ENCODE data around the gene GMDS. TPM values are rescaled to one million over a fixed set of nuclear protein-coding genes. Genes with fewer than 3 reads are reported as not detected.

The GMDS gene
- total RNA-seq, 1 donor from 2014 or later = 105 TPM

DNA sequence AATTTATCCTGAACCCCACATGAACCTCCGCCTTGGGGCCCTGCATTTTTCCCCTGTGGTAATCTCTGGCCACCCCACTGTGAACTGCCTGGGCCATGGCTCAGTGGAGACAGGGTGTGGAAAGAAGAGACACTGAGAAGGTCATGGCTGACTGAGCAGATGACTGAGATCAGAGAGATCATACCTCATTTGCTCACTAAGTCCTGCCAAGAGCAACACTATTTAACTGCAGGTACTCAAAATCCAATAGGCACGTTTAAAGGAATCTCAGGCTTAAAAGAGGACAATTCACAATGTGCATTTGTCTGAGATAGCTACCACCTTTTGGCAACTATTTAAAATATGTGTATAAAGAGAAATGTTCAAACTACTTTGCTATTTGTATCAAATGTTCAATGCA lies 305.0 kb downstream of the GMDS start:
- DNase-seq (ENCODE audit: low spot score) = no peak

GRCh38 chr6:1933292-1933691 lies 312.1 kb downstream of the GMDS start:
- DNase-seq (ENCODE audit: low spot score) = no peak

- no peak for DNase-seq (ENCODE audit: low spot score)
Measured at GRCh38 chr6:1931817-1932216, 313.6 kb downstream of the GMDS start.

DNA sequence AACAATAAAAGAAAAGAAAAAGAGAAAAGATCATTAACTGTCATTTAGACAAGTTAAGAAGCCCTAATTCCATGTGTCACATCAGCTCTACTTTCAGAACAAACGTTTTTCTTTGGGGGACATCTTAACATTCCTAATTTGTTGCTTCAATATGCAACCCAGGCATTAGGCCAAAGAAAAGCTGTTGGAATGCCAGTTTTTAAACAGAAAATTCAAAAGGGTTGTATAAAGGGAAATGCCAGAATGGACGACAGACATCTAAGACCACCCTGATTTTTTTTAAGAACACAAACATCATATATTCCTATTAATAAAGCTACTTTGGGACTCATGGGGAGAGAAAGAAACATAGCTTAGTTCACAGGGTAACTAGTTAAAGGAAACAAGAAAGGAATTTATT lies 315.0 kb downstream of the GMDS start:
- no peak for DNase-seq (ENCODE audit: low spot score)

DNA sequence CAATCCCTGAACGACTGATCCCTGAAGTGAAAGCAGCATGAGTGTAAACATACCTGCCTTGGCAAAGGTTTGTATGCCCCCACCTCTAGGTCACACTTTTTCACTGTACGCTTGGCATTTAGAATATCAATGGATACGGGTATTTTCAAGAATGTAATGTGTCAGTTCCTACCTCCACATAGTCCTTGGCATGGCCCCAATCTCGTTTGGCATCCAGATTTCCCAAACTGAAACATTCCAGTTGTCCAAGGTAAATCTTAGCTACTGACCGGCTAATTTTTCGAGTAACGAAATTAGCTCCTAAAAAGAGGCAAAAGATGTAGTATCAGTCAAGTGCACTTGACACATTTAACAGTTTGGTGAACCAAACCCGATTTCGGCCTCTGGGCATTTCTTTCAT lies 315.5 kb downstream of the GMDS start:
- DNase-seq (ENCODE audit: low spot score) = no peak

DNA sequence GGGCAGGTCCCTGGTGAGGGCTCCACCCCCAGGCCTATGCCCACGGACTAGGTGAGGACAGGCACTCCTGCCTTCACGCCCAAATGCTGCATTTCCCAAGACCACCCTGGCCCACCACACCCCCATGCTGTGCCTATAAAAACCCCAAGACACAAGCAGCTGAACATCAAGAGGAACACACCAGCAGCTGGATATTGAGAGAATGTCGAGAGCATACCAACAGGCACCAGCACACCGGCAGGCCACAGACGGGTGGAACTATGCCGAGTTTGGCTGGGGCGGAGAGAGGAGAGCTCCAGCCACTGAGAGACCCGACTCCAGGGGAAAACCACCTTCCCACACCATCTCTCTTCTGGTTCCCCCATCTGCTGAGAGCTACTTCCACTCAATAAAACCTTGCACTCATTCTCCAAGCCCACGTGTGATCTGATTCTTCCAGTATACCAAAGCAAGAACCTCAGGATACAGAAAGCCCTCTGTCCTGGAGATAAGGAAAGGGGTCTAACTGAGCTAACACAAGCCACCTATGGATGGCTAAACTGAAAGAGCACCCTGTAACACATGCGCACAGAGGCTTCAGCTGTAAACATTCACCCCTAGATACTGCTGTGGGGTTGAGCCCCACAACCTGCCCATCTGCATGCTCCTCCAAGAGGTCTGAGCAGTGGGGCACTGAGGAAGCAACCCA lies 319.5 kb downstream of the GMDS start:
- DNase-seq (ENCODE audit: low spot score) = no peak

- DNase-seq (ENCODE audit: low spot score) = no peak
Measured at GRCh38 chr6:1923449-1923848, 322.0 kb downstream of the GMDS start.

- DNase-seq (ENCODE audit: low spot score) = peak; percentile 70
Measured at GRCh38 chr6:1917626-1918371, 327.6 kb downstream of the GMDS start.

DNA sequence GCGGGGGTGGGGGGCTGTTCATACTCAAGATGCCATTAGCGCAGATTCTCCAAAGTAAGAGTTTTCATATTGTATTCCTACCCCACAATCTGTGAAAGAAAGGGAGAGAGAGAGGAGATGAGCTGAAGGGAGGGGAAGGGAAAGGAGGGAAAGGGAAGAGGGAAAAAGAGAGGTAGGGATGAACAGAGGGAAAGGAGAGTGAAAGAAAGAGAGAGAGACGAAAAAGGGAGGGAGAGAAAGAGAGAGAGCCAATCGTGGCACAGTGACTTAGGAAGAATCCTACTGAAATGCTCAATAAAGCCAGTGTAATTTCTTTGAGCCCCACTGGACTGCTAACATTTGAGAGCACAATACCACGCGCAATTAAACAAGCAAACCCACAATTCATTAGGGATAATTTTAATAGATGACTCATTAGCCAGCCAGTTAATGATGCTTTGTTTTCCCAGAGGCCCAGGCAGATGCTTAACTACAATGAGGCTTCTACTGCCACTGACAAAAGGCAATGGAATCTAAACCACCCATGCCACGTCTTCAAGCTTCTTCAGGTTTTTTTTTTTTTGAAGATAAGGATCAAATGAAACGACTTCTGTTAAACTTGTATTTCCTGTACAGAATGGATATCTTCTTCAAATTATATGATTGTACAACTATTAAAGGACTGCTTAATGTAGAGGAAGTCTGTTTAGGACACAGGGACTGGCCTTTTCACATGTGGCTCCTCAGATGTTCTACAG lies 328.9 kb downstream of the GMDS start:
- DNase-seq (ENCODE audit: low spot score) = no peak

DNA sequence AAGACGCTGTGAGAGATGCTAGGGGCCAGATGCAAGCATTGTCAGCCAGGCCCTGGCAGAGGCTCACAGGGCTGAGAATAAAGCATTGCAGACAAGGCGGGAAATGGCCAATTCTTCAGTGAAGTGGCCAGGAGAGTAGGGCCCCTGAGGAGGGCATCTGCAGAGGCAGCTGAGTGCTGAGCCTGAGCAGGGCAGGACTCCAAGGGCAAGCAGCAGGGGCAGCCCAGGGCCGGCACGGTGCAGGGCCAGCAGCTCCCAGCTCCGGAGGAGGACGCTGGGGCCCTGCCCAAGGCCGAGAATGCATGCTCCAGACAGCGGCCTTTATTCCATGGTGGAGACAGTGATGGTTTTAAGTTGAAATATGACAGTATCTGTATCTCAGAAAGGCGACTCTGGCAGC lies 330.2 kb downstream of the GMDS start:
- DNase-seq (ENCODE audit: low spot score) = no peak

- DNase-seq (ENCODE audit: low spot score) = no peak
Measured at GRCh38 chr6:1913577-1913976, 331.8 kb downstream of the GMDS start.

DNA sequence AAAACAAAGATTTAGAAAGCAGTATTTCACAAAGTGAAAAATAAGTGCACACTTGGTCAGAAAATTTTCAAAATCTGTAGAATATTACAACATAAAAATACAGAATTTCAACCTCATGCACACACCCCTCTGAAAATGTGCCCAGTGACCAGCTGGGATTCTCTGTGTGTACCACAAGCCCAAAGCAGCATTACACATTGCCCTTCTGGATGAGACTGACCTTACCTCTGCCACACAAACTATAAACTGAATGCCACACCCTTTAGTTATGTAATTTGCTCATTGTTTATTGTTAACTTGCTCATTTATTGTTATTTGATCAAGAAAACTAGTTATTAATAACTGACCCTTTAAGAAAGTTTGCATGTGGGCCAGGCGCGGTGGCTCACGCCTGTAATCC lies 332.7 kb downstream of the GMDS start:
- DNase-seq (ENCODE audit: low spot score) = no peak

GRCh38 chr6:1911474-1911873 lies 333.9 kb downstream of the GMDS start:
- no peak for DNase-seq (ENCODE audit: low spot score)

- no peak for DNase-seq (ENCODE audit: low spot score)
Measured at GRCh38 chr6:1910621-1911407, 334.6 kb downstream of the GMDS start.

DNA sequence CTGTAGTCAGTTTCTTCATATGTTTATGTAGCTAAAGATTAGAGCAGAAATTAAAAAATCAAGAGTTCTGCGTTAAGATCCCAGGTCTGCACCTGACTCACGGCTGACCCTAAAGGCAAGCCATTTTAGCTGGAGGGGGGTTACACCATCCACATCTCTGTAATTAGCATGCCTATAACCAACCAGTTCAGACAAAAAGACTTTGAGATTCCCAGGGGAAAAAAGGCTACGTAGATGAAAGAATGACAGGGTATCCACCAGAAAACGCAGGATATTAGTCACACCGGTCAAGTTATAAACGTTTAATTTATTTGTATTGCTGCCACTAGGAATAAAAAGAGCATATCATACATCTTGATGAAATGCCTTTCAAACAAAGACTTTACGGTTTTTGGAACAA lies 336.6 kb downstream of the GMDS start:
- no peak for DNase-seq (ENCODE audit: low spot score)

GRCh38 chr6:1906609-1907008 lies 338.8 kb downstream of the GMDS start:
- no peak for DNase-seq (ENCODE audit: low spot score)

- DNase-seq (ENCODE audit: low spot score) = no peak
Measured at GRCh38 chr6:1906014-1906413, 339.4 kb downstream of the GMDS start.

DNA sequence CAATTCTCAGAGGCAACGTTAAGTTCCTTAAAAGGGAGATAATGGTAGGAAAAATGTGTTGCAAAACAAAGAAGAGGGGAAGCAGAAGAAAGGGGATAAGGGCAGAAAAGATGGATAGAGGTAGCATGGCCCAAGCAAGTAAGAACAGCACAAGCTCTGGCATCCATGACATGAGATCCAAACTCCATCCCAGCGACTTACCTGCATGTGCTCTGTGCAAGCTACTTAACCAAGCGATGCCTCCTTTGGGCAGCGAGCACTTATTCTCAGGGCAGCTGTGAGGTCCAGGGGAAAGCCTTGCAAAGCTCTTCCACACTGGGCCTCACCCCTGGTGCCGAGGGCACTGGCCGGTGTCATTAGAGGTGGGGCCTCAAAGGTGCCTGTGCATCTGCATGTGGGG lies 340.5 kb downstream of the GMDS start:
- no peak for DNase-seq (ENCODE audit: low spot score)

DNA sequence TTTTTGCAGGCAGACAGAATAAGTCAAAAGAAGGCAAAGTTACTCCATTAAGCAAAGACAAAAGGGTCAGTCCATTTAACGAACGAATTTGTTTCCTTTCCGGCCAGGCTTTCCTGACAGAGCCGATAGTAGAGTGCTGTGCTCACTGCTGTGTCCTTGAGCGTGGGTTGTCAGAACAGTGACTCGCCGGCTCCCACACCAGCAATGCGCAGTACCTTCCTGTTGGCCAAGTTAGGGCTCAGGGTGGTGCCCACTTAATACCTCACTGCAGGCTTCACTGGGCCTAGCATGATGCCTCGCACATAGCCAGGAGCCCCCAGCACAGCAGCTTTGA lies 341.0 kb downstream of the GMDS start:
- DNase-seq (ENCODE audit: low spot score) = no peak

- no peak for DNase-seq (ENCODE audit: low spot score)
Measured at GRCh38 chr6:1903780-1904465, 341.5 kb downstream of the GMDS start.

DNA sequence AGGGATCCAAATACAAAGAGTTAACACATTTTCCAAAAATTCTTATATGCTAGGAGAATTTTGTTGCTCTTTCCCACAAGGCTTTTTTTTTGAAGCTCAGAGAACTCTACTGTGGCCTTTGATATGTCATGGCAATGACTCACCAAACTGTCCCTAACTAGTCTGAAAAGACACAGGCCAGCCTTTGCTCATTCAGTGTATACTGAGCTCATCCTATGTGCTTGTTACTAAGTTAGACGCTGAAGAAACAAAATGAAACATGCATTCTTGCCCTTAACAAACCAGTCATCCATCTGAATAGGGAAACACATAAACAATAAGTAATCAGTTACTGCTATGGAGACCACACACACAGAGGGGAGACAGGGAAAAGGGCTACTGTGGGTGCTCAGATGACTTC lies 343.8 kb downstream of the GMDS start:
- no peak for DNase-seq (ENCODE audit: low spot score)

GRCh38 chr6:1896897-1897296 lies 348.5 kb downstream of the GMDS start:
- DNase-seq (ENCODE audit: low spot score) = no peak
